Mononuclear cell (primary cell): Measurements from ENCODE around the gene MPND. TPM values are rescaled to one million over a fixed set of nuclear protein-coding genes. Genes with fewer than 3 reads are reported as not detected.

ENCODE experiments used
- H3K27me3 ChIP-seq: 2 replicates; pipeline ENCODE4 v1.6.0; 2011; ENCODE audit warnings: low read length, control low read depth; ENCODE audit not compliant: insufficient read depth
- H3K4me1 ChIP-seq: 2 replicates; pipeline ENCODE4 v1.5.1; 2011; ENCODE audit warnings: mild to moderate bottlenecking, low read length, control low read depth; ENCODE audit not compliant: insufficient read depth
- H3K4me3 ChIP-seq: 2 replicates; pipeline ENCODE4 v1.5.1; 2011; ENCODE audit warnings: mild to moderate bottlenecking, low read length, moderate library complexity
- H3K9me3 ChIP-seq: 2 replicates; pipeline ENCODE4 v1.5.1; 2011; ENCODE audit warnings: low read depth, mild to moderate bottlenecking, control low read depth, low read length
- total RNA-seq: library from RNA; depleted of rRNA; stranded (reverse); fragments of >200 nt; gene quantifications from one replicate; pipeline ENCODE4 v1.2.3, GENCODE V29; 2012

Gene MPND
- total RNA-seq, 1 donor: 7.3 TPM

DNA sequence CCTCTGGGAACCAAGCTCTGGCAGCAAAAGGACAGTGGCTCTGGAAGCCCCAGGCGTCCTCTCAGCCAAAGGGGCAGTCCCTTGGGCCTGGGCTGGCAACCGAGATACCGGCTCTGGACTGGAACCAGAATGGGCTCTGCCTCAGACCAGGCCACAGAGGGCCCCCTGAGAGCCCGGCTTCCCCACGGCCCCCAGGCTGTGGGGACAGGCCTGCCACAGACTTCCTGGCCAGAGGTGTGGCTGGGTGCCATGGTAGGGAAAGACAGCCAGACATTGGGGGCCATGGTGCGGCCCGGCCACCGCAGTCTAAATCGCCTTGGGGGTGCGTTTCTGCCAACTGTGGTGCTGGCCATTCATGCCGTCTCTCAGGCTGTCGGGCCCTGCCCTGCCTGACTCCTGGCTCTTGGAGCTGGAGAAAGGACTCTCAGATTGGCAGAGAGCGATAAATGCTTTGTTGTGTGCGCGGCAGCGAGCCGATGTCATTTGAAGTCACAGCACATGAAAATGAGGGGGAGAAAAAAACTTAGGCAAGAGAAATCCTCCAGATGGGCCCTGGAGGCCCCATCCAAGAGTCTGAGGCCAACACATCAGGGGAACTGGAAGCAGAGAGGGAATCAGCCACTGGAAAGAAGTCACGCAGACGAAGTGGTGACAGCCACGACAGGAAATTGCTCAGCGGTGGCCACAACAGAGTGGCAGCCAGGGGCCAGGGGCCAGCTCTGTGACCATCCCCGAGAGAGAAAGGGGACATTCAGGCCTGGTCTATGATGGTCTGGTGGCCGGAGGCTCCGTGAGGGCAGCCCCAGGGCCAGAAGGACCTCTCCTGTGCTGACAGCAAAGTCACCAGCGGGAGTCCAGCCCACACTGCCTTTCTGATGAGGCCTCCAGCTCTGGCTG lies 30.5 kb downstream of the MPND start:
- H3K4me3 ChIP-seq: no peak overlapping the region
- H3K27me3 ChIP-seq: no peaks in the 10 kb centered on the region
- H3K9me3 ChIP-seq: no peaks in the 10 kb centered on the region
- peaks cover 93% of the 10 kb centered on the region for H3K4me1 ChIP-seq

- no peaks in the 10 kb centered on the region for H3K9me3 ChIP-seq
- H3K4me1 ChIP-seq: peaks cover 93% of the 10 kb centered on the region
- H3K27me3 ChIP-seq: no peaks in the 10 kb centered on the region
- no peak overlapping the region for H3K4me3 ChIP-seq
Measured at GRCh38 chr19:4374498-4375163, 31.3 kb downstream of the MPND start.

DNA sequence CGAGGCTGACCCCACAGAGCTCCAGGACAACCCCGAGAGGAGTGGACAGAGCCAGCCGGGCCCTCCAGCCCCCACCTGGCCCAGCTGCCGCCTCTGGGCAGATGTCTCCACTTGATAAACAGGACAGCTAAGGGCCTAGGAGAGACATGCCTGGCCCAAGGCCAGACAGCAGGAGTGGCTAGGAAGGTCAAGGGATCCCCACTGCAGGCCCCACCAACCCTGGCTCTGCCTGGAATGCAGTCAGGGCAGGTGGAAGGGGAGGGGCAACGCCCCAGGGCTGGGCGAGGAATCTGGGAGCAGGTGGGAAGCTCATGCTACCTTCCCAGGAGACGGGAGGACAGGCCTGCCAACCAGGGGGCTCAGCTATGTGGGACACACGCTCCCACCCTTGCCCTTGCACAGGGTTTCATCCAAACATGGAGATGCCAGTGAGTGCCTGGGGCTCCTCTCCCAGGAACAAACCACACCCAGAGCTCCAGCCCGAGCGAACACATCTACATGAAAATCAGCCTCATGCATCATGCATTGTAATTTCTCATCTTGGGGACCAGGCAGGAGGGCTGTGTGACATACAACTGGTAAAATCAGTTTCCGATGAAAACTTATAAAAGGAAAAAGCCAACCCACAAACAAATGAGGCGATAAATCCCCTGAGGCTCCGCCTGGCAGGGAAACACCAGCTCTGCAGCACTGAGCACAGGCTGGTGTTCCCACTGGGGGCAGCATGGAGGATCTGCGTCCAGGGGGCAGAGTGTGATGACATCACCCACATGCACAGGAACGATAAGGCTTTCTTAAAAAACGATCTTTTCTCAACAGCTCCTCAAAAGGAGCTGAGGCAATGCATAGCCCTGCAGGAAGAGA lies 32.0 kb downstream of the MPND start:
- no peaks in the 10 kb centered on the region for H3K27me3 ChIP-seq
- H3K4me3 ChIP-seq: no peak overlapping the region
- H3K9me3 ChIP-seq: no peaks in the 10 kb centered on the region
- H3K4me1 ChIP-seq: peaks cover 93% of the 10 kb centered on the region

GRCh38 chr19:4376028-4376670 lies 32.8 kb downstream of the MPND start:
- Histone ChIP-seq H3K4me1 (peaks cover 93% of the 10 kb centered on the region), H3K27me3 (no peaks in the 10 kb centered on the region), H3K4me3 (no peak overlapping the region), H3K9me3 (no peaks in the 10 kb centered on the region)

GRCh38 chr19:4376671-4376990 lies 33.3 kb downstream of the MPND start:
- Histone ChIP-seq H3K4me3 (no peak overlapping the region), H3K27me3 (no peaks in the 10 kb centered on the region), H3K9me3 (no peaks in the 10 kb centered on the region), H3K4me1 (peaks cover 90% of the 10 kb centered on the region)

GRCh38 chr19:4376991-4377781 lies 33.8 kb downstream of the MPND start:
- Histone ChIP-seq H3K9me3 (no peaks in the 10 kb centered on the region), H3K27me3 (no peaks in the 10 kb centered on the region), H3K4me3 (no peak overlapping the region), H3K4me1 (peaks cover 87% of the 10 kb centered on the region)

GRCh38 chr19:4378886-4379285 lies 35.5 kb downstream of the MPND start:
- peaks cover 71% of the 10 kb centered on the region for H3K4me1 ChIP-seq
- no peaks in the 10 kb centered on the region for H3K27me3 ChIP-seq
- no peaks in the 10 kb centered on the region for H3K9me3 ChIP-seq
- no peak overlapping the region for H3K4me3 ChIP-seq

DNA sequence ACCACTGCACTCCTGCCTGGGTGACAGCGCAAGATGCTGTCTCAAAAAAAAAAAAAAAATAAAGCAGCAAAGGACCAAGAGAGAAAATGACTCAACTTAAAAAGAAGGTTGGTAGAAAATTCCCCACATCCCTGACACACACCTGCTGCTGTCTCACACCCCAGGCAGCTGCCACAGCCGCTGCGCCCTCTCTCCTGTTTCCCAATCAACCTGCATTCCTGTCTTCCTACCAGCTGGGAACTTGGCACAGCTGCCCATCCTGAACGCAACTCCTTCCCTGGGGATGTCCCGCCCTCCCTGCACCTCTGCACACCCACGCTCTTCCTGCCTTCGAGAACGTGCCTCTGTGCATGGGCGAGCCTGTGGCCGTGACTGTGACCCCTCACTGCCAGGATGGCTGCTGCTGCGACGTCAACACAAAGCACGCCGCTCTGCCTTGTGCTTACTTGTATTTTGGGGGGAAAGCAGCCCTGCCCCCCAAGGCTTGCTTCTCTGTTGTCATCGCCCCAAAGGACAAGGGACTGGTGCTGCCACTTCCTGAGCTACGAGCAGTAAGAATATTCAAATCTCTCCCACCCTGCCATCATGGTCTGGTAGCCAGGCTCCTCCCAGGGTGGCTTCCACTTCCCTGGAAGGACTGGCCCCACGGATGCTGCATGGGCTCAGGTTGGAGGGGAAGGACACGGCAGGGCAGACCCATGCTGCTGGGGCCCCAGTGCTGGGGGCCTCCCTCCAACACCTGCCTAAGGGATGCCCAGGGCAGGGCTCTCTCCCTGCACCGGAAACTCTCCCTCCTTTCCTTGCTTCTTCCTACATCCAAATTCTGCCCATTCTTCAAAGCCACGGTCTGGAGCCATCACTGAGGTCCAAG lies 36.3 kb downstream of the MPND start:
- Histone ChIP-seq H3K4me3 (no peak overlapping the region), H3K4me1 (peaks cover 64% of the 10 kb centered on the region), H3K9me3 (no peaks in the 10 kb centered on the region), H3K27me3 (no peaks in the 10 kb centered on the region)

- Histone ChIP-seq H3K9me3 (no peaks in the 10 kb centered on the region), H3K4me3 (no peak overlapping the region), H3K4me1 (peaks cover 57% of the 10 kb centered on the region), H3K27me3 (no peaks in the 10 kb centered on the region)
Measured at GRCh38 chr19:4380254-4380727, 36.9 kb downstream of the MPND start.

- Histone ChIP-seq H3K9me3 (no peaks in the 10 kb centered on the region), H3K27me3 (no peaks in the 10 kb centered on the region), H3K4me1 (peaks cover 21% of the 10 kb centered on the region), H3K4me3 (no peak overlapping the region)
Measured at GRCh38 chr19:4385291-4386040, 42.1 kb downstream of the MPND start.

- H3K9me3 ChIP-seq: no peaks in the 10 kb centered on the region
- no peaks in the 10 kb centered on the region for H3K27me3 ChIP-seq
- H3K4me3 ChIP-seq: no peak overlapping the region
- H3K4me1 ChIP-seq: peaks cover 21% of the 10 kb centered on the region
Measured at GRCh38 chr19:4386041-4386782, 42.9 kb downstream of the MPND start.

GRCh38 chr19:4388337-4389063 lies 45.1 kb downstream of the MPND start:
- Histone ChIP-seq H3K4me1 (peaks cover 34% of the 10 kb centered on the region), H3K9me3 (no peaks in the 10 kb centered on the region), H3K4me3 (no peak overlapping the region), H3K27me3 (no peaks in the 10 kb centered on the region)
